Endodermal cell (in vitro differentiated cells): ENCODE data around the gene THBS3. TPM values are rescaled to one million over a fixed set of nuclear protein-coding genes. Genes with fewer than 3 reads are reported as not detected.
A peak's percentile ranks its signal among the peaks of the same experiment; 100 is the strongest.

Source experiments
- DNase-seq: peaks from one replicate; pipeline ENCODE4 v3.0.0-alpha.2; 2017
- H3K27ac ChIP-seq: 2 replicates; pipeline ENCODE4 v1.5.1; 2013; ENCODE audit warnings: mild to moderate bottlenecking, low read depth, low read length, moderate library complexity
- H3K27me3 ChIP-seq: 2 replicates; pipeline ENCODE4 v1.6.1; 2013; ENCODE audit warnings: mild to moderate bottlenecking, low read length, moderate library complexity; ENCODE audit not compliant: insufficient read depth, control insufficient read depth, poor library complexity, severe bottlenecking
- H3K36me3 ChIP-seq: 2 replicates; pipeline ENCODE4 v1.7.0; 2013; ENCODE audit warnings: mild to moderate bottlenecking, low read length, moderate library complexity; ENCODE audit not compliant: control insufficient read depth, insufficient read depth
- H3K4me1 ChIP-seq: one replicate; pipeline ENCODE4 v1.7.0; 2013; ENCODE audit warnings: low read length; ENCODE audit not compliant: control insufficient read depth, insufficient read depth
- H3K4me3 ChIP-seq: 2 replicates; pipeline ENCODE4 v1.5.1; 2013; ENCODE audit warnings: mild to moderate bottlenecking, low read length, moderate library complexity
- H3K9ac ChIP-seq: 2 replicates; pipeline ENCODE4 v1.6.1; 2013; ENCODE audit warnings: mild to moderate bottlenecking, low read length, moderate library complexity; ENCODE audit not compliant: poor library complexity, severe bottlenecking; ENCODE audit errors: extremely low read depth
- H3K9me3 ChIP-seq: 2 replicates; pipeline ENCODE4 v1.6.1; 2013; ENCODE audit warnings: mild to moderate bottlenecking, low read length, moderate library complexity; ENCODE audit not compliant: control insufficient read depth
- H3K27ac Mint-ChIP-seq: 2 replicates; pipeline ENCODE4 v1.8.0; 2020; ENCODE audit warnings: mixed read lengths
- H3K27me3 Mint-ChIP-seq: 2 replicates; pipeline ENCODE4 v1.8.0; 2021; ENCODE audit warnings: mild to moderate bottlenecking, mixed read lengths; ENCODE audit not compliant: insufficient read depth
- H3K36me3 Mint-ChIP-seq: 2 replicates; pipeline ENCODE4 v1.8.0; 2020; ENCODE audit warnings: low read depth, mixed read lengths
- H3K4me1 Mint-ChIP-seq: 2 replicates; pipeline ENCODE4 v1.8.0; 2020; ENCODE audit warnings: mixed read lengths
- H3K4me3 Mint-ChIP-seq: 2 replicates; pipeline ENCODE4 v1.8.0; 2020; ENCODE audit warnings: mild to moderate bottlenecking, moderate library complexity, mixed read lengths
- H3K9me3 Mint-ChIP-seq: 2 replicates; pipeline ENCODE4 v1.8.0; 2020; ENCODE audit warnings: mild to moderate bottlenecking, mixed read lengths
- WGBS, 2 experiments: methylation state at CpG; one replicate each; pipeline versions ENCODE4 v1.1.5 to v1.1.7; 2013; ENCODE audit warnings: missing lambda C conversion rate in 2 of 2, mixed read lengths in 1 of 2; ENCODE audit not compliant: insufficient coverage in 1 of 2, insufficient read length in 1 of 2; 5-methylcytosine and 5-hydroxymethylcytosine counted together
- total RNA-seq, 2 donors: library from RNA; stranded (reverse); fragmentation: NEBNext Ultra II Directional in 1 of 2; extraction: Animal tissue kit (Norgen Biotek cat#: 25700) in 1 of 2; gene quantifications; 2 replicates in 1 of 2; 3 replicates in 1 of 2; pipeline ENCODE4 v1.2.1, GENCODE V29; 2021
- TF ChIP-seq, protein P1 (sequence below): fragments of 200-600 bp; sonication (generic); conservative IDR thresholded peaks from 2 replicates; pipeline ENCODE4 v1.5.0; 2021; ENCODE audit warnings: antibody characterized with exemption, mild to moderate bottlenecking

Gene THBS3
- total RNA-seq, 2 donors from 2014 or later, result 17.6 to 27.9 TPM

DNA sequence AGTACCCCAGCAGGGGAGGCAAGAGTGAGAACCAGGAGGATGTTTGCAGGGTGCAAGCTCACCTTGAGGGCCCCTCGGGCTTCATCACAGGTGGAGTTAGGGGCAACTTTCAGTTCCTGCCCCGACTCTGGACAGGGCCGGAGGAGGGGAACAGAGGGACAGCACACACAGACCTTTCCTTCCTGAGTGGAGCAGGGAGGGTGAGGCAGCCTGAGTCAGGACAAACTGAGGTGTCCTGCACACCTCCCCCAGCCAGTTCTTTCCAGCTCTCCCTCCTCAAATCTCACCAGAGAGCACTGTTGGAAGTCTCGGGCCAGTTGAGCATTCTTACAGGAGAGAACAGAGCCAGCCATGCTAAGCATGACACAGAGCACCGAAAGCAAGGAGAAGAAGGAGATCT, 46.1 kb upstream of the THBS3 start:
- Histone ChIP-seq H3K4me3 (peak overlapping the region; percentile 76), H3K4me1 (peaks cover 7% of the 10 kb centered on the region), H3K9ac (no peak overlapping the region), H3K27me3 (no peaks in the 10 kb centered on the region), H3K27ac (no peak overlapping the region), H3K9me3 (no peaks in the 10 kb centered on the region), H3K36me3 (peaks cover 4% of the 10 kb centered on the region)
- 87% methylated on average over 4 to 5 of the region's 5 CpGs for WGBS, 2 experiments
- peak overlapping the region; percentile 69 for H3K4me3 Mint-ChIP-seq
- TF ChIP-seq, protein P1, sequence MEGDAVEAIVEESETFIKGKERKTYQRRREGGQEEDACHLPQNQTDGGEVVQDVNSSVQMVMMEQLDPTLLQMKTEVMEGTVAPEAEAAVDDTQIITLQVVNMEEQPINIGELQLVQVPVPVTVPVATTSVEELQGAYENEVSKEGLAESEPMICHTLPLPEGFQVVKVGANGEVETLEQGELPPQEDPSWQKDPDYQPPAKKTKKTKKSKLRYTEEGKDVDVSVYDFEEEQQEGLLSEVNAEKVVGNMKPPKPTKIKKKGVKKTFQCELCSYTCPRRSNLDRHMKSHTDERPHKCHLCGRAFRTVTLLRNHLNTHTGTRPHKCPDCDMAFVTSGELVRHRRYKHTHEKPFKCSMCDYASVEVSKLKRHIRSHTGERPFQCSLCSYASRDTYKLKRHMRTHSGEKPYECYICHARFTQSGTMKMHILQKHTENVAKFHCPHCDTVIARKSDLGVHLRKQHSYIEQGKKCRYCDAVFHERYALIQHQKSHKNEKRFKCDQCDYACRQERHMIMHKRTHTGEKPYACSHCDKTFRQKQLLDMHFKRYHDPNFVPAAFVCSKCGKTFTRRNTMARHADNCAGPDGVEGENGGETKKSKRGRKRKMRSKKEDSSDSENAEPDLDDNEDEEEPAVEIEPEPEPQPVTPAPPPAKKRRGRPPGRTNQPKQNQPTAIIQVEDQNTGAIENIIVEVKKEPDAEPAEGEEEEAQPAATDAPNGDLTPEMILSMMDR, result no peak
- no peaks in the 10 kb centered on the region for H3K27me3 Mint-ChIP-seq
- no peak overlapping the region for H3K27ac Mint-ChIP-seq
- peaks cover 20% of the 10 kb centered on the region for H3K4me1 Mint-ChIP-seq
- DNase-seq, result no peak
- peaks cover 17% of the 10 kb centered on the region for H3K36me3 Mint-ChIP-seq
- no peaks in the 10 kb centered on the region for H3K9me3 Mint-ChIP-seq

DNA sequence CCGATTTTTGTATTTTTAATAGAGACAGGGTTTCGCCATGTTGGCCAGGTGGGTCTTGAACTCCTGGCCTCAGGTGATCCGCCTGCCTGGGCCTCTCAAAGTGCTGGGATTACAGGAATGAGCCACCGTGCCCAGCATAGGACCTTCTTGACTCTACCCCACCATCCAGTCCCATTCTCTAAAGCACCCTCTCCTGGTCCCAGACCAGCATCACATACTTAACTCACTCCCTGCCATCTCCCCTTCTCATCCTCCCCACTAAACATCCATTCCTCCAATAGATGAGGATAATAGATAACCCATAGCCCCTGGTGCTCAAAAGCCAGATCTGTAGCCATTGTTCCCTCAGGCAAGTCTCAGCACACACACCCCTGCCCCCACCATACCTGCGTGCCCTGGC, 45.5 kb upstream of the THBS3 start:
- peak overlapping the region; percentile 59 for H3K27ac Mint-ChIP-seq
- Histone ChIP-seq H3K4me1 (peaks cover 7% of the 10 kb centered on the region), H3K27ac (no peak overlapping the region), H3K36me3 (peaks cover 5% of the 10 kb centered on the region), H3K27me3 (no peaks in the 10 kb centered on the region), H3K4me3 (peak overlapping the region; percentile 76), H3K9ac (no peak overlapping the region), H3K9me3 (no peaks in the 10 kb centered on the region)
- H3K9me3 Mint-ChIP-seq, result no peaks in the 10 kb centered on the region
- no peaks in the 10 kb centered on the region for H3K27me3 Mint-ChIP-seq
- H3K36me3 Mint-ChIP-seq, result peaks cover 13% of the 10 kb centered on the region
- TF ChIP-seq, protein P1, result peak; percentile 52
- peaks cover 22% of the 10 kb centered on the region for H3K4me1 Mint-ChIP-seq
- 88 to 90% methylated on average over 3 to 5 of the region's 5 CpGs for WGBS, 2 experiments
- no peak for DNase-seq
- H3K4me3 Mint-ChIP-seq, result peak overlapping the region; percentile 69

DNA sequence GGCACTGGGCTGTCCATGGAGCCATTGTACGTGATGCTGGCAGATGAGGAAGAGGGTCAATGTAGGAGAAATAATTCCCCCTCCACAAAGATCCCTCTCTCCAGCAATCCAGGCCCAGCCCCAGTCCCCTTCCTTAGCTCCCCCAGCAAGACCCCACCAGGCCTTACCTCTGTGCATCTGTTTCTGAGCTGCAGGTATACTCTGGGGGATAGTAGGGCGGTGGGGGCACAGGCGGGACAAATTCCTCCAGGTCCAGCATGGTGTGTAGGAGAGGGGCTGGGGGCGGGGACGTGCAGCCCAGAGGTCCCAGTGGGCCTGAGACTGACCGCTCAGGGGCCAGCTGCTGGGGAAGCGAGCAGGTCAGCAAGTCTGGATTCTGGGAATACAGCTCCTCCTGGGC, 43.9 kb upstream of the THBS3 start:
- H3K9ac ChIP-seq, result no peak overlapping the region
- no peak overlapping the region for H3K27ac Mint-ChIP-seq

More for the DNA sequence above, 43.9 kb upstream of the THBS3 start:
- 89 to 93% methylated on average over 2 to 7 of the region's 7 CpGs for WGBS, 2 experiments
- no peaks in the 10 kb centered on the region for H3K9me3 Mint-ChIP-seq
- TF ChIP-seq, protein P1, result no peak
- H3K4me3 ChIP-seq, result no peak overlapping the region
- H3K4me1 Mint-ChIP-seq, result peaks cover 27% of the 10 kb centered on the region
- no peak for DNase-seq
- peaks cover 5% of the 10 kb centered on the region for H3K36me3 ChIP-seq
- H3K9me3 ChIP-seq, result no peaks in the 10 kb centered on the region
- H3K36me3 Mint-ChIP-seq, result peaks cover 16% of the 10 kb centered on the region
- H3K4me1 ChIP-seq, result peaks cover 7% of the 10 kb centered on the region
- H3K4me3 Mint-ChIP-seq, result no peak overlapping the region
- H3K27me3 ChIP-seq, result no peaks in the 10 kb centered on the region
- H3K27me3 Mint-ChIP-seq, result peaks cover 3% of the 10 kb centered on the region
- no peak overlapping the region for H3K27ac ChIP-seq
